GM23338 (cell line): ENCODE results near the gene IGSF9B. TPM values are rescaled to one million over a fixed set of nuclear protein-coding genes. Genes with fewer than 3 reads are reported as not detected.

Source experiments
- ATAC-seq: fragments of 200-7000 bp; cut with Tn5 transposase; 3 replicates; pipeline ENCODE4 v1.9.1; 2020
- DNase-seq: peaks from one replicate; pipeline ENCODE4 v3.0.0-alpha.2; 2015; ENCODE audit warnings: low spot score
- H2AFZ ChIP-seq: fragments of 200-600 bp; sonication (generic); 2 replicates; pipeline ENCODE4 v1.8.0; 2016; ENCODE audit warnings: antibody characterized with exemption, mild to moderate bottlenecking, moderate library complexity
- H3F3A ChIP-seq: fragments of 200-600 bp; sonication (generic); replicated peaks from 2 replicates; pipeline ENCODE4 v1.8.0; 2017; ENCODE audit warnings: antibody characterized with exemption, mixed run types, low read depth
- H3K27ac ChIP-seq: fragments of 200-600 bp; sonication (generic); 2 replicates; pipeline ENCODE4 v1.6.1; 2016; ENCODE audit warnings: low read depth
- H3K27me3 ChIP-seq: fragments of 200-600 bp; sonication (generic); 2 replicates; pipeline ENCODE4 v1.8.0; 2016; ENCODE audit warnings: mild to moderate bottlenecking, mixed run types, moderate library complexity; ENCODE audit not compliant: insufficient read depth
- H3K36me3 ChIP-seq: fragments of 200-600 bp; sonication (generic); 2 replicates; pipeline ENCODE4 v1.8.0; 2016; ENCODE audit warnings: mild to moderate bottlenecking; ENCODE audit not compliant: insufficient read depth
- H3K4me1 ChIP-seq: fragments of 200-600 bp; sonication (generic); 2 replicates; pipeline ENCODE4 v1.8.0; 2016; ENCODE audit warnings: mild to moderate bottlenecking, moderate library complexity; ENCODE audit not compliant: insufficient read depth
- H3K4me2 ChIP-seq: fragments of 200-600 bp; sonication (generic); 2 replicates; pipeline ENCODE4 v1.7.1; 2017; ENCODE audit warnings: mixed run types
- H3K4me3 ChIP-seq: fragments of 200-600 bp; sonication (generic); 2 replicates; pipeline ENCODE4 v1.6.1; 2016; ENCODE audit warnings: mixed run types
- H3K79me2 ChIP-seq: fragments of 200-600 bp; sonication (generic); replicated peaks from 2 replicates; pipeline ENCODE4 v1.8.0; 2017; ENCODE audit warnings: mild to moderate bottlenecking; ENCODE audit not compliant: insufficient read depth
- H3K9me2 ChIP-seq: fragments of 200-600 bp; sonication (generic); 2 replicates; pipeline ENCODE4 v1.8.0; 2017; ENCODE audit not compliant: insufficient read depth
- H4K20me1 ChIP-seq: fragments of 200-600 bp; sonication (generic); replicated peaks from 2 replicates; pipeline ENCODE4 v1.8.0; 2017; ENCODE audit warnings: mild to moderate bottlenecking; ENCODE audit not compliant: insufficient read depth
- H3K27ac Mint-ChIP-seq: 2 replicates; pipeline ENCODE4 v1.8.0; 2020; ENCODE audit warnings: inconsistent platforms, mild to moderate bottlenecking, moderate library complexity, mixed read lengths
- H3K27me3 Mint-ChIP-seq: 3 replicates; pipeline ENCODE4 v1.8.0; 2022; ENCODE audit warnings: low read depth, mild to moderate bottlenecking, moderate library complexity, mixed read lengths, inconsistent platforms; ENCODE audit not compliant: insufficient read depth, poor library complexity
- H3K36me3 Mint-ChIP-seq: 3 replicates; pipeline ENCODE4 v1.8.0; 2021; ENCODE audit warnings: low read depth, mild to moderate bottlenecking, inconsistent platforms, moderate library complexity, mixed read lengths
- H3K4me1 Mint-ChIP-seq: 3 replicates; pipeline ENCODE4 v1.8.0; 2020; ENCODE audit warnings: mild to moderate bottlenecking, inconsistent platforms, mixed read lengths
- H3K4me3 Mint-ChIP-seq: 3 replicates; pipeline ENCODE4 v1.8.0; 2021; ENCODE audit warnings: moderate library complexity, mild to moderate bottlenecking, inconsistent platforms, mixed read lengths
- H3K9me3 Mint-ChIP-seq: 3 replicates; pipeline ENCODE4 v1.8.0; 2020; ENCODE audit warnings: moderate library complexity, mild to moderate bottlenecking, inconsistent platforms, mixed read lengths
- CREB1 ChIP-seq: fragments of 250-450 bp; sonication (Bioruptor Pico); IDR thresholded peaks from 2 replicates; pipeline ENCODE4 v1.5.0; 2020; ENCODE audit warnings: low read depth, mild to moderate bottlenecking, moderate library complexity
- CTCF ChIP-seq, 2 experiments: fragments of 200-600 bp in 1 of 2; sonication (generic) in 1 of 2; conservative IDR thresholded peaks; 2 replicates each; pipeline versions ENCODE4 v1.5.1 to v1.6.1; 2016 to 2017; ENCODE audit warnings: antibody characterized with exemption in 2 of 2, low read depth in 2 of 2, mild to moderate bottlenecking in 2 of 2, moderate library complexity in 1 of 2
- ETS1 ChIP-seq: IDR thresholded peaks from 2 replicates; pipeline ENCODE4 v1.6.1; 2016; ENCODE audit warnings: antibody characterized with exemption
- EZH2 ChIP-seq: fragments of 200-600 bp; sonication (generic); IDR thresholded peaks from one replicate; pipeline ENCODE4 v1.8.0; 2017; ENCODE audit warnings: antibody characterized with exemption, mild to moderate bottlenecking, low read depth; ENCODE audit not compliant: unreplicated experiment
- EZH2phosphoT487 ChIP-seq: fragments of 200-600 bp; sonication (generic); IDR thresholded peaks from one replicate; pipeline ENCODE4 v1.8.1; 2018; ENCODE audit warnings: antibody characterized with exemption; ENCODE audit not compliant: unreplicated experiment
- POLR2AphosphoS5 ChIP-seq: IDR thresholded peaks from 2 replicates; pipeline ENCODE4 v1.6.1; 2016; ENCODE audit warnings: antibody characterized with exemption, low read depth
- ZNF114 ChIP-seq: fragments of 250-450 bp; sonication (Bioruptor Pico); IDR thresholded peaks from 2 replicates; pipeline ENCODE4 v1.5.0; 2020; ENCODE audit warnings: mild to moderate bottlenecking, moderate library complexity
- ZNF331 ChIP-seq: fragments of 250-450 bp; sonication (Bioruptor Pico); IDR thresholded peaks from 2 replicates; pipeline ENCODE4 v1.5.0; 2020; ENCODE audit warnings: low read depth, mild to moderate bottlenecking, moderate library complexity
- ZNF462 ChIP-seq: fragments of 250-450 bp; sonication (Bioruptor Pico); IDR thresholded peaks from 2 replicates; pipeline ENCODE4 v1.5.0; 2020; ENCODE audit warnings: mild to moderate bottlenecking, moderate library complexity
- polyA plus RNA-seq: library from polyadenylated mRNA; unstranded; fragments of >200 nt; fragmentation: Nextera tagmentation; extraction: Ambion mirVana; gene quantifications from 2 replicates; pipeline ENCODE4 v1.2.1, GENCODE V29; 2016
- total RNA-seq: library from RNA; depleted of rRNA; stranded (reverse); fragments of >200 nt; shearing (Covaris generic); gene quantifications from 2 replicates; pipeline ENCODE4 v1.2.3, GENCODE V29; 2014

IGSF9B gene
- total and polyA plus RNA-seq, 2 experiments from 2014 or later, result 8.7 to 51.2 TPM

GRCh38 chr11:133955081-133955891 is 1.5 kb downstream of the IGSF9B start (continued):
- no peak for TF ChIP-seq ZNF462 (CRISPR knock-in tag)

GRCh38 chr11:133953999-133954398 is 2.8 kb downstream of the IGSF9B start:
- ATAC-seq (no peak), DNase-seq (no peak)
- Mint-ChIP-seq H3K9me3 (peaks cover 12% of the 10 kb centered on the region; the same call in 2 of the 3 replicates), H3K4me1 (peaks cover 73% of the 10 kb centered on the region), H3K36me3 (peaks cover 20% of the 10 kb centered on the region), H3K27me3 (peaks cover 31% of the 10 kb centered on the region), H3K4me3 (peak overlapping the region; percentile 85; the same call in 2 of the 3 replicates), H3K27ac (no peak overlapping the region)
- Histone ChIP-seq H3K27me3 (peaks cover 17% of the 10 kb centered on the region), H3K4me2 (peak overlapping the region; percentile 78; the same call in 1 of the 2 replicates), H3F3A (no peaks in the 10 kb centered on the region; the same call in 1 of the 2 replicates), H4K20me1 (peaks cover 34% of the 10 kb centered on the region), H3K4me1 (peaks cover 64% of the 10 kb centered on the region), H3K79me2 (peaks cover 63% of the 10 kb centered on the region), H3K27ac (no peak overlapping the region), H3K4me3 (no peak overlapping the region), H3K9me2 (0 out of 2 replicates have a peak, but pooled peaks cover 2% of the 10 kb centered on the region), H2AFZ (no peak overlapping the region), H3K36me3 (no peaks in the 10 kb centered on the region)
- TF ChIP-seq ZNF331 (CRISPR knock-in tag) (no peak), EZH2phosphoT487 (no peak), POLR2AphosphoS5 (no peak), CTCF (conservative IDR thresholded peaks at IDR 0.05; ENCODE audit: low read depth in 2 of 2) (no peak), ZNF114 (no peak), CREB1 (CRISPR knock-in tag) (no peak), ETS1 (no peak), EZH2 (no peak)
